Stimulated activated CD8-positive, alpha-beta memory T cell treated with anti-CD3 and anti-CD28 coated beads, Interleukin-4, amount 100 ng/mL, for 48 hours (primary cell): ENCODE results near the gene CD3E.

Source experiments
- DNase-seq: peaks from one replicate; pipeline ENCODE4 v3.0.0-alpha.2; 2020

The CD3E gene

GRCh38 chr11:118304568-118305248 lies at the start of gene CD3E:
Gene CD3E, plus strand, starts transcription at chr11:118304730. Its CDS starts 223 bp downstream, at chr11:118304953.
- peak; percentile 79 for DNase-seq

DNA sequence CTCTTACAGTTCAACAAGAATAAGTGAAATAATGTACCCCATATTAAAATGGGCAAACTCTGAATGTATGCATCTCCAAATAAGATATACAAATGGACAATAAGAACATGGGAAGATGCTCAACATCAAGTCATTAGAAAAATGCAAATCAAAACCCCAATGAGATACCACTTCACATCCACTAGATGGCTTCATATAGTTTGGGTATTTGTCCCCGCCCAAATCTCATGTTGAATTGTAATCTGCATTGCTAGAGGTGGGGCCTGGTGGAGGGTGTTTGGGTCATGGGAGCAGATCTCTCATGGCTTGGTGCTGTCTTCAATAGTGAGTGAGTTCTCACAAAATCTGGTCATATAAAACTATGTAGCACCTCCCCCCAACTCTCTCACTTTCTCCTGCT lies 46.1 kb upstream of the CD3E start:
- DNase-seq: no peak

- no peak for DNase-seq
Observed at GRCh38 chr11:118259138-118259537, 45.4 kb upstream of the CD3E start.

DNA sequence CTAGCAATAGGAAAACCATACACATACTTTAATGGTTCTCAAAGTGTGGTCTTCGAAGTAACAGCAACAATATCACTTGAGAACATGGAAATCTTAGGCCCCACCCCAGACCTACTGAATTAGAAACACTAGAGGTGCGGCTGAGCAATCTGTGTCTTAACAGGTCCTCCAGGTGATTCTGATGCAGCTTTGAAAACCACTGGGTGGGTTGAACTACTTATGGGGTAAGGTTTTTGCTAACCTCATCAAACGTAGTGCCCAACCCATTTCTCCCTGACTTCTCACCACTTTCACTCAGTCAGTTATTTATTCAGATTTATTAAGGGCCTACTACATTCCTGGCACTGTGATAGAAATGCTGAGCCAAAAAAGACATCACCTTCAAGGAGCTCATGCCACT lies 44.2 kb upstream of the CD3E start:
- DNase-seq: no peak

DNA sequence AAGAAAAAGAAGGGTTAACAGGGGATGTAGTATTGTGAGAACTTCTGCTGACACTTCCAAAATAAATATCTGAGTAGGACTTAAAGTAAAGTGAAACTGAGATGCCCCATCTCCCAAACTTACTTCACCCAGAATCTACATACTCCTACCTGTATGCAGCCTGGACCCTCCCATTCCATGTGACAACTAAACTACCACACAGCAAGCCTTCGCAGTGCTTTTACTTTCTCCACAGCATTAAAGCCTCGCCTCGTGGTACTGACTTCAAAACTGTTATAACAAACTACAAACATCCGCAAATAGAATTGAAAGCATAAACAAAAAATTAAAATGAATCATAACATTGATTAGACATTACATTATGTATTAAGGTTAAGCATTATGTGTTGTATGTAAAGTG lies 41.4 kb upstream of the CD3E start:
- no peak for DNase-seq

DNA sequence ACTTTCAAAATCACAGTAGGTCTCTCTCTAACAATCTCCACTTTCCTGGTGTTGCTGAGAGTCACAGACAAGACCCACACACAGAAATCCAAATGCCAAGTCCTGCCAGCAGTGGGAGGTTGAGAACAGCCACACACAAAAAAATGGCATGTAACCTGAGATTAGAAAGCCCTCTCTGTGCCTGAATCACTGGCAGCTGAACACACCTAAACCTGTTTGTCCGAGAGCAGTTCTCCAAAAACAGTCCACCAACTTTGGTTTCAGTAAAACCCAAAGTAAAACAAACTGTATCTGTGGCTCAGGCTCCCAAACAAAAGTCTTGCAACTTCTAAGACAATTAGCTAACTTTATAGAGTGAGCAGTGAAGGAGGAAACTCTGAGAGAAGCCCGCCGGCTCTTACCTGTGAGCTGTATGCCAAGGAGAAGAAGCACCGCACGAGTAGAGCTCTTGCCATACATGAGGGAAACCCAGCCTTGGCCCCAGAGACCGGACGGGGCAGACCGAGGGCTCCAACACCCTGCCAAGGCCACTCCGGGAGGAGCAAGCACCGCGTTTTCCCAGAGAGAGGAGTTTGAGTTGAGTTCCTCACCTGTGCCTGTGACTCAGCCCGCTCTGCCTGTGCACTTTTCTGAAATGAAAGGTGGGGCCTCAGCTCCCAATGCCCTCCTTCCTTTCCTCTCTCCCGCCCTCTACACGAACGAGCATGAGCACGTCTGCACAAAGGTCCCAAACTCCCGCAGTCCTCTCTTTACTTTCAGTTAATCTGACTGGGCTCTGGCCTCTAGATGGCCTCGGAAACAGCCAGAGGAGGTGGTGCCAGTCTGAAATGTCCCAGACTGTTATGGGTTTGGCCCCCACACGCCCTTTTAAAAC lies 40.6 kb upstream of the CD3E start, which contains the start of gene MPZL2:
TSS of gene MPZL2 (minus strand) at position 603 of the 874 bp plus-strand sequence. CDS start at position 459, 144 bp downstream.
- peak; percentile 54 for DNase-seq

- DNase-seq: no peak
Observed at GRCh38 chr11:118264569-118265465, 39.7 kb upstream of the CD3E start.

GRCh38 chr11:118265954-118266353 lies 38.6 kb upstream of the CD3E start:
- DNase-seq: no peak

GRCh38 chr11:118267486-118267885 lies 37.0 kb upstream of the CD3E start:
- no peak for DNase-seq

DNA sequence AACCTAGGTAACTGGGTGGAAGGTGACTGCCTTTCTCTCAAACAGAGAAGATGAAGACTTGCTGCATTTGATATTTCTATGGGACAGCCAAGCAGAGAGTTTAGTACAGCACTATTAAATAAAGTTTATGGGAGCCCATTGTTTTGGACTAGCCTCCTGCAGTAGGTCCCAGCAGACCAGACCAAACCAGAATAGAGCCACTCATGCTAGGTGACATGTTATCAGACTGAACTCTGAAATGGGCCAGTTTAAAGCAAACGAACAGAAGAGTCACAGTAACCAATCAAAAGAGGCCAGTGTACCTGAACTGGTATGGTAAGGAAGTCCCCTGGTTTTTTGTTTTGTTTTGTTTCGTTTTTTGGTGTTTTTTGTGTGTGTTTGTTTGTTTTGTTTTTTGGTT lies 32.5 kb upstream of the CD3E start:
- DNase-seq: no peak

DNA sequence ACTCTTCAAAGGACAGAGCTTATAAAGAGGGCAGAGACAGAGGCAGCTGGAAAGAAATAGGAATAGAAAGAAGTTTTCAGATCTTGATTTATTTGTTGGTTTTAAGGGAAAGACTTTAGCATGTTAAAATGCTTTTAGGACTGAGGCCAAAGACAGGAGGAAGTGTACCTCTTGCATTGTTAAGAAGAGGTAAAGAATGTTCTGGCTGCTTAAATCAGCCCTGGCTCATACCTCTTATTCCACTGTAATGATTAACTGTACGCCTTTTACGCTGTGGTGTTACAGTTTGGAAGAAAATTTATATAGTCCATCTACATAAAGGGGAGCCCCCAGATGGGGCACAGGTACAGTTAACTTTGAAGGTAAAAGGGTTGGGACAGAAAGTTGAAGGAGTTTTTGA lies 30.3 kb upstream of the CD3E start:
- no peak for DNase-seq

GRCh38 chr11:118275176-118275575 lies 29.4 kb upstream of the CD3E start:
- DNase-seq: no peak

DNA sequence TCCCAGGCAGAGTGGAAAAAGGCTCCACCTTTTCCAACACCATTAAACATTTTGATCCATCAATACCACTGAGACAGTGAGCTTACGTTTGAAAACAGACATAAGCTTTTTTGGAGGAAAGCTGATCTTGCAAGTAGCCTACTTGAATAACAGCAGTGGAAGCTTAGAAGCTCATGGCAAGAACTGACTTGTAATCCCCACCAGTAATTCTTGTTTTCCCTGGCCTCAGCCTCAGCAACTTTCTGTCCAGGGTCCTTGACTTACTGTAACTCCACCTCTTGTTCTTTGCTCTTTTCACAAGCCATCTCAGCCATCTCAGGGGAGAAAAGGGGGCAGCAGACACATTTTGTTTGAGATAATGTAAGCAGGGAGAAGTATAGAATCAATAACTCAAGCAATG lies 28.1 kb upstream of the CD3E start:
- no peak for DNase-seq

DNA sequence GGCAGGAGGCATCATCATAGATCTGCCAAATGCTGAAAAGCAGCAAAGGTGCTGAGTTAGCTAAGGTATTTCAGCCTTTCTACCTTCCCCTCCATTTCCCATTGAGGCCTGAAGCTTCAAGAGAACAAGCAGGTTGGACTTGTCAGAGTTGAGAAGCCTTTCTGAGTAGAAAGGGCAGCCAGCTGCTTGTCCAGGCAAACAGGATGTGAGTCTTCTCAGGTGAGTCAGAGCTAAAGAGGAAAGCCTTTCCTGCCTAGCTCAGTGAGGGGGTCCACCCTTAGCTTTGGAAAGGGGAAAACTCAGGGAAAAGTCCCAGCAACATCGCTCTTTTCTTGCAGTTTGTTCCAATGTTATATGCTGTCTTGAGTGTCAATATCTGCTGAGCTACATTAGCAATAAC lies 27.2 kb upstream of the CD3E start:
- no peak for DNase-seq

GRCh38 chr11:118281284-118281683 lies 23.2 kb upstream of the CD3E start:
- DNase-seq: no peak

DNA sequence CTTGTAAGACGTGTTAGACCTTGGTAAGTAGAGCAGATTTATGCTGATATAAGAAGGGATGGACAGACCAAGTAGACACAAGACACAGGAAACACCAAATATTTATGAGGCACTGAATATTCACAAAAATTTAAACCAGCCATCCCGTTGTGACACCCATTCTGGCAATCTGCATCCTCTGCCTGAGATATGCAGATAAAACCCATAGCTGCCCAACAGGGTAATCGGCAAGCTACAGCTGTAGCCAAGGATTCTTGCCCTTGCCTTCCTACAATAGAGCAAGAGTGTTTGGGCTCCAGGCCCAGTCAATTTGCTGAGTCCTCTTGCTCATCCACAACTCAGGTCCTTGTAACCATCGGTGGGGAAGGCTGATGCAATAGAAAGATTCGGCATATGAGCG lies 21.9 kb upstream of the CD3E start:
- DNase-seq: no peak

GRCh38 chr11:118283037-118283636 lies 21.4 kb upstream of the CD3E start:
- DNase-seq: no peak

DNA sequence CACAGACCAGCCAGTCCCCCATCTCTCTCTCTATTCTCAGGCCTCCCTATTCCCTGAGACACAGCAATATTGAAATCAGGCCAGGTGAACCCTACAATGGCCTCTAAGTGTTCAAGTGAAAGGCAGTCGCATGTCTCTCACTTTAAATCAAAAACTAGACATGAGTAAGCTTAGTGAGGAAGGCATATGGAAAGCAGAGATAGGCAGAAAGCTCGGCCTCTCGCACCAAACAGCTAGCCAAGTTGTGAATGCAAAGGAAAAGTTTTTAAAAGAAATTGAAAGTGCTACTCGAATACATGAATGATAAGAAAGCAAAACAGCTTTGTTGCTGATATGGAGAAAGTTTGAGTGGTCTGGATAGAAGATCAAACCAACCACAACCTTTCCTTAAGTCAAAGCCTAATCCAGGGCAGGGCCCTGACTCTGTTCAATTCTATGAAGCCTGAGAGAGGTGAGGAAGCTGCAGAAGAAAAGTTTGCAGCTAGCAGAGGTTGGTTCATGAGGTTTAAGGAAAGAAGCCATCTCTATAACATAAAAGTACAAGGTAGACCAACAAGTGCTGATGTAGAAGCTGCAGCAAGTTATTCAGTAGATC lies 20.7 kb upstream of the CD3E start:
- DNase-seq: no peak

GRCh38 chr11:118286545-118286944 lies 18.0 kb upstream of the CD3E start:
- DNase-seq: no peak

DNA sequence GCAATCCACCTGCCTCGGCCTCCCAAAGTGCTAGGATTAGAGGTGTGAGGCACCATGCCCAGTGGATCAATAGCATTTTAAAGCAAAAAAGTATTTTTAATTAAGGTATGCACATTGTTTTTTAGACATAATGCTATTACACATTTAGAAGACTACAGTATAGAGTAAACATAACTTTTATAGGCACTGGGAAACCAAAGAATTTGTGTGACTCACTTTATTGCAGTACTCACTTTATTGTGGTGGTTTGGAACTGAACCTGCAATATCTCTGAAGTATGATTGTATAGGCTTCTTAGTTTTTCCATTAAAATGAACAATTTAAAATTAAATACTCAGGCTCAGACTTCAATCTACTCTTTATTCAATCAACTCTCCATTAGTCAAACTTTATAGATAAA lies 17.5 kb upstream of the CD3E start:
- no peak for DNase-seq

- DNase-seq: no peak
Observed at GRCh38 chr11:118289401-118289800, 15.1 kb upstream of the CD3E start.

GRCh38 chr11:118290923-118291322 lies 13.6 kb upstream of the CD3E start:
- no peak for DNase-seq
